ENCODE measurements around the gene PTTG1.

PTTG1 gene

DNA sequence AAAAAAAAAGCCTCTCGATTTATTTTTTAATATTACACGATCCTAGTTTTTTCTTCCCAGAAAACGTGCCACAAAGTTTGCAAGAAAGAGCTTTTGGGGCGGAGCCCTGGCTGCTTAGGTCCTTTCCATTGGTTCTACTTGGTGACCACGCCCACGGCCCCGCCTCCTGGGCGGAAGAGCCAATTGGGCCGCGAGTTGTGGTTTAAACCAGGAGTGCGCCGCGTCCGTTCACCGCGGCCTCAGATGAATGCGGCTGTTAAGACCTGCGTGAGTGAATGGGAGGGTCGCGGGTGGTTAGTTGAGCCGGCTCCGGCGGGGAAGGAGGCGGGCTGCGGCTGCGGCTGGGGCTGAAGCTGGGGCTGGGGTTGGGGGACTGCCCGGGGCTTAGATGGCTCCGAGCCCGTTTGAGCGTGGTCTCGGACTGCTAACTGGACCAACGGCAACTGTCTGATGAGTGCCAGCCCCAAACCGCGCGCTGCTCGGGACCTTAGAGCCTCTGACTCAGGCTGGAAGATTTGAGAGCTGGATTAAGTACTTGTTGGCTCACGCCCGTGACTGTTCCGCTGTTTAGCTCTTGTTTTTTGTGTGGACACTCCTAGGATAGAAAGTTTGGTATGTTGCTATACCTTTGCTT, at the start of gene PTTG1:
PTTG1 (plus strand) TSS at position 231 of the 634 bp plus-strand sequence. CDS start 458 bp downstream, outside the sequence.
- peak; percentile 78 for DNase-seq (ENCODE audit: low read depth)

DNA sequence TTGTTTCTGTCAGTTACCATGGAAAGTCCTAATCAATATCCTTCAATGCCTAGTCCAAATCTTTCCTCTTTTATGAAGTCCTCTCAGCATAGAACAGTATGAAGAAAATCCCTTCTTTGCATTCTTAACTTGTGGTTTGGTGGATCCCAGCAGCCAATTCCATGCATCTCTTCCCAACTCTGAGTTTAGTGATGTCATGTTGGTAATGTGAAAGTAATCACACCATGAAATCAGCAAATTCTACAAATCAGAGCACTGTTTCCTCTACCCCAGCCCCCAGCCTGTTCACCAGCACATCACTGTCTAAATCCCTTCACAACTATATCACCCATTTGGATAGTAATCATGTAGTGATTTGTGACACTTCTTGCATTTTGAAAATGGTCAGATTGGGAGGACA, 46.5 kb upstream of the PTTG1 start:
- DNase-seq (ENCODE audit: low read depth) = no peak

DNA sequence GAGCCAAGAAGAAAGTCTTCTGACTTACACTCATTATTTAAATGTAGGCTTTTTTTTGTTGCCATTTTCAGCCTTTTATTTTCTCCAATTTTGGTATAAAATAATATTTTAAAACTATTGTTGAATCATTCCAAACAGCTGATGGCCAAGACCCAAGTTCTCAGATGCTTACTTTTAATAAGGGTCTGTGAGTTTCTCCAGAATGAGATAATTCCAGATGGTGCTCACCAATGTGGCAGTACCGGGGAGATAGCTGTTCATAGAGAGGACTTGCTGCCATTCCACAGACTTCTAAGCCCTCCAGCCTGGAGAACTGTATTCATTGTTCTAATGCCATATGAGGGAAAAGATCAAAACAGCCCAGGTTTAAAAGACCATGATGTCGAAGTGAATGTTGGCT, 46.0 kb upstream of the PTTG1 start:
- no peak for DNase-seq (ENCODE audit: low read depth)

DNA sequence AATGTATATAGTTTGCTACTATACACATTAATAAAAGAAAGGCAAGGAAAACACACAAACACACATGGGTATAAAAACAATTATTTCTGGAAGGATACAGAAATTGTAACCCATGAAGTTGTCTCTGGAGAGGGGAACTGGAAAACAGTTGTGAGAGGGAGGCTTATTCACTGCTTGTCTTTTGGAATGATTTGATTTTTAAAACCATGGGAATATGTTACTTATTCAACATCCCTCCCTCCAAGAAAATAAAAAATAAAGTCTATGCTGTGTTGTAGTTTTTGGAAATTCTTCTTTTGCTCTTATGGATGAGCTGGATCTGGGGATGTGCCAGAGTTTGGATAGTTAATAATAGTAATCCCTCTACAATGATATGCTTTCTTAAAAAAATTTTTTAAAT, 45.2 kb upstream of the PTTG1 start:
- DNase-seq (ENCODE audit: low read depth) = no peak

DNA sequence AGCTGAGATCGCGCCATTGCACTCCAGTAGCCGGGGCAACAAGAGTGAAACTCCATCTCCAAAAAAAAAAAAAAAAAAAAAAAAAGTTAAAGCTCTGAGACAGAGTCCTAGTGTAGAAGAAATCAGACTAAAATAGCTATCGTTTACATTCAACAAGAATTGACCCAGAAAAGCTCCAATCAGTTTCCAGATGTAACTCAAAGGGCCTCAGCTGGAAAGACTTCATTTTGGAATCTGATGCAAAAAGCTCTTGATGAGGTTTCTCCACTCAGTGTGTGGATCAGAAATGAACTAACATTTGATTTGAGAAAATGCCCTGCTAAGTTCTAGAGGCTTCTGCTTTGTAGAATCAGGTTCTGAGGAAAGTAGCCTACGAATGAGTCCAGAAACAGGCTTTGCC, 44.0 kb upstream of the PTTG1 start:
- DNase-seq (ENCODE audit: low read depth) = no peak

DNA sequence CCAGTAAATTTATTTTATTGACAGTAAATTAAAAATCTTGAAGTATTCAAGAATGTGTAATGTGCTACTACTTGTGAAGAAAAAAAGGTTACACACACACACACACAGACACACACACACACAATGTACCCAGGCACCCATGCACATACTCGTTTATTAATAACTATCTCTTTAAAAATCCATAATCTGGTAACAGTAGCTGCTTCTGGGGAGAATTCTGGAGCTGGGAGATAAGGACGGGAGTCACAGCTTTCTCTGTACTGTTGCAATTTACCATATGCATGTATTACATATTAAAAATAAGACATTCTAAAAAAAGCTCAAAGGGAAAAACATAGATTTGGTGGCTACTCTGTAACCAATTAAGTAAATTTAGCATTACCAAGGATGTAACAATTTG, 43.3 kb upstream of the PTTG1 start:
- no peak for DNase-seq (ENCODE audit: low read depth)

DNA sequence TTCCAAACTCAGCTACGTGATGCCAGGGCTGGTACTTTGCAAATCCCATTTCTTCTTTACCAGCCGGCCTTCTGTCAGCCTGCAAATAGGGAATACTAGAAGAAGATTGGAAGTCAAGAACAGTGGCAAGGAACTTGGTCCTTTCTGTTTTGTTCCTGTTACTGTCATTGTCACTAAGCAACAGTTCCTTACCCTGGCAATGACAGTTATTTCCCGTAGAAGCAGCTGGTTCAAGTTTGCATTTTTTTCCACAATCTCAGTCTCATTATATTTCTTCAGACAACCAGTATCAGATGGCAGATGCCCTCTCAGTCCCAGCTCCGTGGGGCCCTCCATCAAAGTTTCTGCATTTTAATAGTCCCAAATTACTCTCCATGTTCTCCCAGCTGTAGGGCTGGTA, 42.1 kb upstream of the PTTG1 start:
- DNase-seq (ENCODE audit: low read depth) = no peak

DNA sequence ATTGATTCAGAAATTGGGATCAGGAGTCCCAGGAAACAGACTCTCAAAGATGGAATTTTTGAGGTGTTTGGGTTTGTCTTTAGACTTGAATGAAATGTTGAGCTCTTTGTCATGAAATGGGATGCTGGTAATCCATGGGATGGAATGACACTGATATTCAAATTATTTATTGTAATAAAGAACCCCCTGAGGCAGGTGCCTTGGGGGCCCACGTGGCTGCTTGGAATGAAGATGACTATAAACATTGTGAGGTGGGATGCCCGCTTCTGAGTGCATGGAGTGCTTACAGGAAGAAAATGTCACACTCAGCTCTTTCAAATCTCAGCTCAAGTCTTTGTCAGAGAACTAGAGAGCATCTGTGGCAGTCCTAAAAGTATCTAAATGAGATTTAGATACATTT, 41.6 kb upstream of the PTTG1 start:
- DNase-seq (ENCODE audit: low read depth) = no peak

DNA sequence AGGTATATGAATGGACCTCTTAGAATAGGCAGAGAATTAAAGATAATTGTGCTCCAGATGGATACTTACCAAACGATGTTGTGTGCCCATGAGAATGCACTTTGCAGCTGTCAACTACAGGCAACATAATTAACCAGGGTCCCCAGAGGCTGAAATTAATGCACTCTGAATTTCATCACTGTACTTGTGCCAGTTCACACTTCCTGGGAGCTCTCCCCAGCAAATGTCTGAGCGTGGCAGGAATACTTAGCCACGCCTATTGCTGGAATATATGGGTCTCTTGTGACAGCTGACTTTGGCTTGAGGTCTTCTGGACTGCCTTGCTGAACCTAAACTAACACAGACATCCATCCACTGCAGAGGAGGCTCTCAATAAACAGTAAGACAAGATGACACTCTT, 39.3 kb upstream of the PTTG1 start:
- no peak for DNase-seq (ENCODE audit: low read depth)

DNA sequence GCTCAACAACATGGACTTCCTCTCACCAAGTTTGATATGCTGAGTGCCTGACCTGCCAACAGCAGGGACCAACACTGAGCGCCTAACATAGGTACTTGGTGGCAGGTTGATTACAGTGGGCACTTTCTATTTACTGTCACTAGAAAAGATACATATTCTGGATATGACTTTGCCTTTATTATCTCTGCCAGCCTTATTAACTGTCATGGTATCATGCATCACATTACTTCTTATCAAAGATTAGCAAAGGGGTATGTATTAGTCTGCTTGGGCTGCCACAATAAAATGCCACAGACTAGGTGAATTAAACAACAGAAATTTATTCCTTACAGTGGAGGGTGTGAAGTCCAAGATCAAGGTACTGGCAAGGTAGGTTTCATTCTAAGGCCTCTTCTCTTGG, 37.0 kb upstream of the PTTG1 start:
- no peak for DNase-seq (ENCODE audit: low read depth)

DNA sequence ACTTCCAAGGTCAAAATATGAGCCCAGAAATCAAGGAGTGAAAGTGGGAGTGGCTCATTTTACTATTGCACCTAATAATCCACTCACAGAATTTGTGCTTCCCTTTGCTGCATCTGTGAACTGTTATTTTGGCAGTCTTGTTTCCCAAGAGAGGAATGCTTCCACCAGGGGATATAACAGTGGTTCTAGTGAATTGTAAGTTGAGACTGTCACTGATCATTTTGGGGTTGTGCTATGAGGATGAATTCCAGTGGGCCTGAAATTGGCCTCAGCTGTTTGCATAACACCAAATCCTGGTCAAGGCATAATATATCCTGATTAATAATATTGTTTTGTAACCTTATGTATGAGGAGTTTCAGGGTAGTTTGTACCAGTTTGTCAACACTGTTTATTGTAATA, 36.2 kb upstream of the PTTG1 start:
- DNase-seq (ENCODE audit: low read depth) = no peak

DNA sequence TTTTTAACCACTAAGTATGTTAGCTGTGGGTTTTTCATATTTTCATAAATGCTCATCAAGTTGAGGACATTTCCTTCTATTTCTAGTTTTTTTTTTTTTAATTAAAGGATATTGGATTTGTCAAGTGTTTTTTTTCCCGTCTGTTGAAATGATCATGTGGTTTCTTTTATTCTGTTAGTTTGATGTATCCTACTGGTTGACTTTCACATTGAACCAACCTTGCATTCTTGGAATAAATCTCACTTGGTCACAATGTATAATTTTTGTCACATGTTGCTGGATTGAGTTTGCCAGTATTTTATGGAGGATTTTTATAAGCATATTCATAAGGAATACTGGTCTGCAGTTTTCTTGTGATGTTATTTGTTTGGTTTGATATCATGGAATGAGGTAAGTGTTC, 34.2 kb upstream of the PTTG1 start:
- no peak for DNase-seq (ENCODE audit: low read depth)

DNA sequence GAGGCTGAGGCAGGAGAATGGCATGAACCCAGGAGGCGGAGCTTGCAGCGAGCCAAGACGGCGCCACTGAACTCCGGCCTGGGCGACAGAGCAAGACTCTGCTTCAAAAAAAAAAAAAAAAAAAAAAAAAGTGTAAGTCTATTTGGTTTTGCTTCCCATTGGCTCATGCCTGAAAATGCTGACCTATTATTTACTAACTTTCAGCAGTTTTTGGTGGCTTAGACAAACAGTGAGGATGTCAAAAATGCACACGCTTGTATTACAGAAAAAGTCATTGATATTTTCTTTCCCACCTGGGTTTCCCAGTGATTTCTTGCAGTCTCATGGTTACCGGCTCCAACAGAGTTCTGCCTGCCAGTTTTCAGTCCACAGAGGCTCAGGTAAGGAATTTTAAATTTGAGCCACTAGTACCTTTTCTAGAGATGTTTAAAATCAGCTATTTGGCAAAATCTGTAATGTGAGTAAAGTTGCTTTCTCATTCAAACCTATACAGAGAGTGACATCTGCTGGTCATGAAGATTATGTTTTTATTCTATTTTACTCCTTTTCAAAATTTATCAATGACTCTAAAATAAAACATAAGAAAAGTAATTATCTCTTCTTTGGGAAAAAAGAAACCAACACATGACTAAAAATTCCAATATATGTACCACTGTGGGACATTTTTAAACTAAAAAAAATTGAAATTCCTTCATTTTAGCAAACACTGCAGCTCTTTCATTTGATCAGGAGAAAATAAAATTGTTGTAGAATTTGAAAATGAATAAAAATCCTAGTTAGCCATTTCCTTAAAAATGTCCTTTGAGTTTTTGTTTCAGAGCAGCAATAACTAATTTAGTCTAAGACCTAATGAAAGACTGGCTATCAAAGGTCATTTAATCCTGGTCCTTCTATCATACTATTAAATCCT, 30.6 kb upstream of the PTTG1 start:
- DNase-seq (ENCODE audit: low read depth) = no peak

DNA sequence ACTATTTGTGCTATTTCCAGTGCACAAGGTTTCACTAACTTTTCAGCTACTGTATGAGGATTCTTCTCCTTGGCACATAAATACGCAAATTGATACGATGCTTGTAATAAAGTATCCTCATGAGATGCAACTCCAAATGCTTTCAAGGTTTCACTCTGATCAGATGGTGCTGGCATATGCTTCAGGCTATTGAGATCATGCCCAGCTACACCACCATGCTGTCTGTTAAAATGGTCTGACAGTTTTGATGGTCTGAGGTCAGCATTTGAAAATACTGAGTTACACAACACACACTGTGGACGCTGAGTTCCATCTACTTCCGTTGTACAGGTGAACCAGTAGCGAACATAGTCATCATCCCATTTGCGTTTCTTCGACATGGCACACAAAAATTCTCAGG, 26.5 kb upstream of the PTTG1 start:
- DNase-seq (ENCODE audit: low read depth) = no peak

DNA sequence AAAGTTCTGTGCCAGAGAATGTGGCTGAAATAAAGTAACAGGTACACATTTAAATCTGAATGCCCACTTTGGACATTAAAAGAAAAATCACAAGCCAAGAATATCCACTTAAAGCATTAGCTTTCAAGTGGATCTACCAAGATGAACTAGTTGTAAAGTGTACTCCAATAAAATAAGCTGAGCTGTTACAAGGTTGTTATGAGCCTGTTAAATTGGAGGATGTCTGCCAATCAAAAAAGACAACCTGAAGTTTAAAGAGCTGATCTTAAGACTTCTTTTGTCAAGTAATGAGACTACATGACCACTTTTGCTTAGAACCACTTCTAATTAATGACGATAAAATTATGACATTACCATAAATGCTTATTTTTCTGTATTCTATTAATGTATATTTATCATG, 24.2 kb upstream of the PTTG1 start:
- no peak for DNase-seq (ENCODE audit: low read depth)

DNA sequence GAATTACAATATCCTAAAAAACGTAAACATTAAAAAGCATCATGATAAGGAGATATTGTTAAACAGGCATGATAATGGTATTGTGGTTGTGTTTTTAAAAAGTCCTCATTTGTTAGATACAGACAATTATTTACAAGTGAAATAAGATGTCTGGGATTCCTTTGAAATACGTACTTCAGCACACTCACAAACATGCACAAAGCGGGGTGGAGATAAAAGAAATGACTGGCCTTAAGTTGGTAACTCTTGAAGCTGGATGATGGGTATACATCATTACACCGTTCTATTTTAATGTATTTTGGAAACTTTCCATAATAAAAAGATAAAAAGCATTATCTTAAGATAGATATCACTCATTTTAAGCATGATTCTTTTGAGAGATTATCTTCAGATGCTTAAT, 22.8 kb upstream of the PTTG1 start:
- DNase-seq (ENCODE audit: low read depth) = no peak

DNA sequence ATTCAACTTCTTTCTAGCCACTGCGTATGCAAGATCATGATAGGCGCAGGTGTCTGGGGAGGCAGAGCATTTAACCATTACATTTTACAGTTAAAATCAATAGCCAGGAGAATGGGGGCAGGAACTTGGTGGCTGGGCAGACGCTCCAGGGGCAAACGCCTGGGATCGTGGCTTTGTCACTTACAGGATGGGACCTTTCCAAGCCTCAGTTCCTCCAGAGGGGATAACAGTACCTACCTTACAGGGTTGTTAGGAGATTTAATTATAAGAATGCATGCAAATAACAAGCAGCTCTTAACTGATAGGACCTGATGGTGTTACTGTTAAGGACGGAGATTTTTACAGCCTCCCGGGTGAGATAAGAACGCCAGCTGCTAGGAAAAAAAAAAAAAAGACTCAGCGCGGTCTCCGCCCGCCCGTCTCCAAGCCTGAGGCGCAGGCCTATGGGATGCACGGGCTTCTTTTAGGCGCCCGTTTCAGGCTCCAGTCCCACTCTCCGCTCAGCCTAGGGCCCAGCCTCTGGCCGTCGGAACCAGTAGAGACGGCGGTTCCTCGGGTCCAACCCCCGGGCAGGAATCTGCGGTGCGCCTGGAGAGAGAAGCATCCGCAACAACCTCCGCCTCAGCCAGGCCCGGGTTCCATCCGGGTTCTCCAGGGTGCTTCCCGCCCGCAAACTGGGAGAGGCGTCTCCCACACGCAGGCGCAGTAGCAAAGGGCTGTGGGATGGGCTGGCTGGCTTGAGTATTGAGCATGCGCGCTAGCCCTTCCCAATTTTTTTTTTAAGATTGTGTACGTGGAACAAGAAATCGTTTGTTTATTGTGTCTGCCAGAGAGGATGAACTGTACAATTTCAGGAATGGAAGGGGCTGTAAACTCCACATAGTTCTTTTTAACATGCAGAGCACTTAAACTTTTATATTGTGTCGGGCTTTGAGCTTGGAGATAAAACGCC, 22.0 kb upstream of the PTTG1 start, which contains the start of gene FAM200C:
FAM200C (minus strand) TSS at position 653 of the 952 bp plus-strand sequence. CDS start 4,564 bp downstream, outside the sequence.
- peak; percentile 37 for DNase-seq (ENCODE audit: low read depth)

DNA sequence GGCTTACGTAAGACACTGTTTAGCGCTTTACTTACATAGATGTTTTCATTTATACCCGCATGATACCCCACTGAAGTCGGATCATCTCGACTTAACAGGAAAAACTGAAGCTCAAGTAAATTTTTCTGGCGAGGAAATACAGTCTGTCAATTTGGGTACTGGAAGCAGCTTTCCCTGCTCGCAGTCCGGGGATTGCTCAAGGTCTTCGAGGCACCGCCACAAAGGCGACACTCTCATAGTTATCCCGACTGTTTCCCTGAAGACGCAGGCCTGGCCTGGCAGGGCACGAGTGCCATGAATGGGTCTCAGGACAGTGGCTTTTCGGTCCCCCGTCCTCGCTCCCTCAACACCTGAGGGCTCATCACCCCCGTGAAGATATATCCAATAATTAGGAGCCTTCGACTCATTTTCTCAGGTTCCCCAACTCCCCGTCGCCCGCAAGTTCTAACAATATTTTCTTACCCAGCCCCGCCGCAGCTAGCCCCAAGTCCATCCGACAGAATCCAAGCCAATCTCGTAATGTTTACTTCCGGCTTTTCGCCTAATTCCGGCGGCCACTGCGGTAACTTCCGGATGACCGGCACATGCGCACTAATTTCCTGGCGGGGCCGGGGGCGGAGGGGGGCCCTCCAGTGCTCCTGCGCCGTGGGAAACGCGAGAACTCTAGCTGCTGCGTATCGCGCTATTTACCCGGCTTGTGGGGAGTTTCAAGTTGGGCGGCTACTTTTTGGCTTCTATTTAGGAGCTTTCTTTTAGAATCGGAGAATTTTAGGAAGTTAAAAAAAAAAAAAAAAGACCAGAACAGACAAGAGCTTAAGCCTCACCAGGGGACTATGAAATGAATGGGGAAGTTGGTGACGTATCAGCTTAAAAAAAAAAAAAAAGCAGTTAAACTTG, 2.8 kb upstream of the PTTG1 start, which contains the start of gene SLU7:
SLU7 (minus strand) TSS at position 521 of the 897 bp plus-strand sequence. CDS start 3,787 bp downstream, outside the sequence.
- peak; percentile 90 for DNase-seq (ENCODE audit: low read depth)

DNA sequence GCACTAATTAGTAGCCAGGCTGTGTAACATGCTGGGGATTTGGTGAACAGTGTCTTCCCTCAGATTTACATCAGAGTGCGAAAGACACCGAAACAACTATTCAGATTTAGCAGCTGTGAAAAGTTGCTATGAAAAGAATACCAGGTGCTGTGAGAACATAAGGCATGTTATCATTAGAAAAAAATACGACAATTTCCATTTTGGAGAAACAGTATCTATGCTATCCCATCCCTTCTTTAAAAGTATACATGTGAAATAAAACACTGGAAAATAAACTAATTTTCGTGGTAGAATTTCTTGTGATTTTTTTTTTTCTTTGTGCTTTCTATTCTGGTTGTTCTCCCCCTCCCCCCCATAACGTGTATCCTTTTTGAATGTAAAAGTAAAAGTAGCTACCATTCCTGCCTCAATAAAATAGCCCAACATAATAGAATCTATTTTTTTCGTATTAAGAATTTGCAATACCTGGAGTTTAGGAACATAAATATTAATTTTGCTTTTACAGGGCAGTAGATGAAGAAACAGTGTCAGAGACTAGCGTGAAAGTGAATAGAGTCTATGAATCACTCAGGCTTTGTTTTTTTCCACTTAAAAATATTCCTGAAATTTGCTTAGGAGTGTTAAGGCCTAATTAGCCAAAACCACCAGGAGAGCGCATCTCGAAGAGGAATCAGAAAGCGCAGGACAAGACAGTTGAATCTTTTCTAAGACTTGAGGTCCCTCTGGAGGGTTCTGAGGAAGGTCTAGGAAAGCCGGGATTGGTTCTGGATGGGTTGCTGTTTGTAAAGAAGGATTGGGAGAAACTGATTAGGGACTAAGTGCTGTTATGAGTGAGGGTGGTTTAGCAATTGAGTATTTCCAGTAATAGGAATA, 2.0 kb upstream of the PTTG1 start:
- no peak for DNase-seq (ENCODE audit: low read depth)

DNA sequence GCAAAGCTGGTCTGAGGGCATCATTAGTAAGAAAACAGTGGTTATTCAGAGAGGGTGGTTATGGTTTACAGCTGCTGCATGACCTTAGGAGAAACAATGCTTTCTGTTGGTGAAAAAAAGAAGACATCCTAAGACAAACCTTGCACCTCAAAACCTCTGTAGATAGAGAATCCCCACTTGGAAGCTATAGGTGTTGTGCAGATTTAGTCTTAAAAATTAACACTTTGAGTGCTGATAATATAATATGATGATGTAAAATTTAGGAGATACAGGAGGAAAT, 1.4 kb upstream of the PTTG1 start:
- DNase-seq (ENCODE audit: low read depth) = no peak
